ENCODE measurements around the gene CLDN24.
"Not testable (repeated sequence)": the region's sequence is repeated elsewhere in the genome, so short reads cannot be mapped to it uniquely, and the experiment has no call there.

The CLDN24 gene

GRCh38 chr4:183345261-183345660 is 23.0 kb upstream of the CLDN24 start:
- no peak for DNase-seq

GRCh38 chr4:183344523-183345255 is 22.5 kb upstream of the CLDN24 start:
- DNase-seq, result no peak

- DNase-seq, result no peak
Observed at GRCh38 chr4:183343730-183344129, 21.5 kb upstream of the CLDN24 start.

DNA sequence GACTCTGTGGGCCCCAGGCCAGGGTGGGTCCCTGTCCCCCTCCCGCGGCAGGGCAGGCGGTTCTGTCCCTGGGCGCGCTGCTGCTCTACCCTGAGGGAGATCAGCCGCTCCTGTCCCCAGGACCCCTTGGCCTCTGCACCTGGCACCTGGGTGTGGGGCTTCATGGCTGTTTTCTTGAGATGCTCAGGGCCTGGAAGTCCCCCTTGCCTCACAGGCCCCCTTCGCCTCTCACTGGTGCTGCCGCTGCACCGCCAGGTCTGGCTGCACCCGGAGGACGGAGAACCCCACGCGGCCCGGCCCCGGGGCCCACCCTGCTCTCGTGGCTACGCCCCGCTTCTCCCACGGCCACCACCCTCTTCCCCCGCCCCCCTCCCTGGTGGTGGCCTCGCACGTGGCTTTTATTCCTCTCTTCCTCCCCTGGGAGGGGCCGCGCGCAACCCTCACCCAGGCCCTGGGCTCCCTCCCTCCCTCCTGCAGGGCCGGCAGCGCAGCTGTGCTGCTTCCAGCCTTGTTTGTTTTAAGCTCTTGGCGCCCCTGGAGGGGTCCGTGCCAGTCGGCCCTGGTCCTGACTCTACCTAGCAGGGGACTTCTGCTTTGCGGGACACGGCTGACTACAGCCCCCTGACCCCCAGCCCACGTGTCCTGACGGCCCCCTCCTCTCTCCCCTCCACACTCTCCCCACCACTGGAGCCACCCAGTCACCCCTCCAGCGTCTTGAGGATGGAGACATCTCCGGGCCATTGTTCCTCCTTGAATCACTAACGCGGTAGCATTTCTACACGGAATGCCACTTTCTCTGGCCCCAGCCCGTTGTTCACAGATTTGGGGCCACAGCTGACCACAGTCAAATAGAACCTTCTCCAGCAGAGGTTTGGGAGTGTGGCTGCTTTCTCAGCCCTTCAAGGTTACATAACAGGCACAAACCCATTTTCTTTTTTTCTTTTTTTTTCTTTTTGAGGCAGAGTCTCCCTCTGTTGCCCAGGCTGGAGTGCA is 20.6 kb upstream of the CLDN24 start:
- DNase-seq, result no peak

DNA sequence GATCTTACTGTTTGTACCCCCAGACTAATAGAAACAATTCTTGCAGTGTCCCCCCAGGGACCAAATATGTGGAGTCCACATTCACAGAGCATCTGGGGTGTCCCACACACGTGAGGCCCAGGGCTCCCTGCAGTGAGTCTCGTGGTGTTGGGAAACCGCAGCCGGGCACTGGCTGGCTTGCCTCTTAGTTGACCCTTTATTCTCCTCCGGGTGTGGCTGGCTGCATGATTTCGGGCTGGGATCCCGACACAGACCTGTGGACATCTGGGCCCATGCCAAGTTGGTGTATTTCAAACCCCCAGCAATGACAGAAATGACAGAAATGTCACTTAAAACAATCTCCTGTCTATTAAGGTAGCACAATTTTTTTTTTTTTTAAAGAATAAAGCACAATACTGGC is 15.6 kb upstream of the CLDN24 start:
- no peak for DNase-seq

DNA sequence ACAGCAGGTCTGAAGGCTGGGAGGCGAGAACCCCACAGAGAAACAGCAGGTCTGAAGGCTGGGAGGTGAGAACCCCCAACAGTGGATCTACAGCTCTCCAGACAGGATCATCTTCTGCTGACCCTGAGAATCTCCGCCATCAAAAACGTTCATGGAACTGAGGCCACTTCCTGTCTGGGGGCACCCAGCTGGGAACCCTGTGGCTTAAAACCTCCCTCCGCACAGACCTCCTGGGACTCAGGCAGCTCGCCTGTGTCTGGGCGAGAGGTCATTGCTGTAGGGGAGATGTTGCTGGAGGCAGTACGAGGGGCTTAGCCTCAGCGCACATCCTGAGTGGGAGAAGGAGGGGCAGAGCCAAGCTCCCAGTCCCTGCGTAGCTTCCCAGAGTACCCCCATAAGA is 15.1 kb upstream of the CLDN24 start:
- no peak for DNase-seq

GRCh38 chr4:183335369-183335940 is 13.2 kb upstream of the CLDN24 start:
- DNase-seq, result no peak

DNA sequence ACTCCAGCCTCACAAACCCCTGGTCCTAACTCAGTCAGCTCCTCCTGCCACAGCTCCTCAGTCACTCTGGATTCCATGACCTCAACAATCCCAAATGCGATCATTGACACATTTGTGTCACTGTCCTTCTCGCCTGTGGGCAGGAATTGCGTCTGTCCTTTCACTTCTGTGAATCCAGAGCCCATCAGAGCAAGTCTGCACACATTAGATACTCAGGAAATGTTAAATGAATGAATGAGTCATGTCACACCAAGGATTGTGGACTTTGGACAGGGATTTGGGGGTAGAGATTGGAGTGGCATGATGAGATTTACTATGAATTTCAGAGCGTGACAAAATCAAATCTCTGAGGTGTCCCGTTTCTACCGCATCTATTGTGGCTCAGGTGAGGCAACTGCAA is 11.8 kb upstream of the CLDN24 start:
- DNase-seq, result no peak

GRCh38 chr4:183333202-183333601 is 11.0 kb upstream of the CLDN24 start:
- DNase-seq, result no peak

- DNase-seq, result no peak
Observed at GRCh38 chr4:183332447-183332846, 10.2 kb upstream of the CLDN24 start.

GRCh38 chr4:183330841-183331240 is 8.6 kb upstream of the CLDN24 start:
- DNase-seq, result no peak

DNA sequence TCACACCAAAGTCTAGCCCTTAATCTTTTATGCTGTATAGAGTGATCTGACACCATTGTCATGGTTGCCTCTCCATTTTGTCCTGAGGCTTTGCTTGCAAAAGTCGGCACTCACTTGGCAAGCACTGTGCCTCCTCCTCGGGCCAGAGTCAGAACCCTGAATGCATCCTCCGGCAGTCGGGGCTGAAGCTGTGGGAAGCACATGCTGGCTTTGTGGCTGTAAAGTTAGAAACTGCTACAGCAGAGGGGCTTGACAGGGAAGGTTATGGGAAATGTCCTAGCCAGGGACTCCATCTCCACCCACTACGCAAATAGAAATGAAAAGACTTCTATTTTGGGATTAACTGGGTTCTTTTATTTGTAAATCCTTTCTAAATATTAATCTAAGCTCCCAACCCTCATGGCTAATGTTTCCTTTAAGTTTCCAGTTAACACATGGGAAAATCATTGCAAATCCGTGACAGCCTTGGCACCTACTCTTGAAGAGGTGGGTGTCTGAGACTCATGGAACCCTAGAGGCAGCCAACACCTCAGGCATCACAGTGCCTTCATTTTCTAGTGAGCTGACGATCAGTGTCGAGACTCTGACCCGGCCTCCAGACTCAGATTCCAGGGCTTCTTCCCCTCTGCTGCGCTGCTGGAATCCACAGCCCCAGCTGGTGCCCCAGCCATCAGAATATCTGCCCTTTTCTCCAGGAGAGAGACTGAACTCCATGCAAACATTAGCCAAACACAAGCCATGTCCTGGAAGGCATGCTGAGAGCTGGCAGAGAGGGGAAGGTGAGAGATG is 7.9 kb upstream of the CLDN24 start:
- DNase-seq, result no peak

- no peak for DNase-seq
Observed at GRCh38 chr4:183329244-183329643, 7.0 kb upstream of the CLDN24 start.

- DNase-seq, result no peak
Observed at GRCh38 chr4:183328832-183329231, 6.6 kb upstream of the CLDN24 start.

- DNase-seq, result no peak
Observed at GRCh38 chr4:183327827-183328226, 5.6 kb upstream of the CLDN24 start.

- DNase-seq, result no peak
Observed at GRCh38 chr4:183326853-183327252, 4.6 kb upstream of the CLDN24 start.

DNA sequence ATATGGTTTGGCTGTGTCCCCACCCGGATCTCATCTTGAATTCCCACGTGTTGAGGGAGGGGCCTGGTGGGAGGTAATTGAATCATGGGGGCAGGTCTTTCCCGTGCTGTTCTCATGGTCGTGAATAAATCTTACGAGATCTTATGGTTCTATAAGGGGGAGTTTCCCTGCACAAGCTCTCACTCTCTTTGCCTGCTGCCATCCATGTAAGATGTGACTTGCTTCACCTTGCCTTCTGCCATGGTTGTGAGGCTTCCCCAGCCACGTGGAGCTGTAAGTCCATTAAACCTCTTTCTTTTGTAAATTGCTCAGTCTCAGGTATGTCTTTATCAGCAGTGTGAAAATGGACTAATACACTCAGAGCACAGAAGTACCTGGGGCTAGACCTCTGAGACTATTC is 4.2 kb upstream of the CLDN24 start:
- DNase-seq, result not testable (repeated sequence)

DNA sequence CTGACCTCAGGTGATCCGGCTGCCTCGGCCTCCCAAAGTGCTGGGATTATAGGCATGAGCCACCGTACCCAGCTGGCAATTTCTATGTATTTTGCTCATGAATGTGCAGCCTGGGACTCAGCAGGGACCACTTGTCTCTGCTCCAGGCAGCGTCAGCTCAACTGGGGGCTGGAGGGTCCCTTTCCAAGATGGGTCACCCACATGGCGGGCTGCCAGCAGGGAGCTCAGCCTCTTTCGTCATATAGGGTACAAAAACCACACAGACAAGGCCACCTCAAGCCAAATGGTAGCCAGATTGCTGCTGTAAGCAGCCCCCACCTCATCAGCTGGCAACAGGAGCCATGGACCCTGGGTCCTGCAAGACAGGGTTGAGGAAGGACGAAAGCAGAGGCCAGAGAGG is 2.4 kb upstream of the CLDN24 start:
- no peak for DNase-seq

- not testable (repeated sequence) for DNase-seq
Observed at GRCh38 chr4:183324056-183324455, 1.8 kb upstream of the CLDN24 start.

GRCh38 chr4:183323295-183323694 is 1.1 kb upstream of the CLDN24 start:
- no peak for DNase-seq

GRCh38 chr4:183321516-183321915 is 710 bp downstream of the CLDN24 start:
- no peak for DNase-seq

DNA sequence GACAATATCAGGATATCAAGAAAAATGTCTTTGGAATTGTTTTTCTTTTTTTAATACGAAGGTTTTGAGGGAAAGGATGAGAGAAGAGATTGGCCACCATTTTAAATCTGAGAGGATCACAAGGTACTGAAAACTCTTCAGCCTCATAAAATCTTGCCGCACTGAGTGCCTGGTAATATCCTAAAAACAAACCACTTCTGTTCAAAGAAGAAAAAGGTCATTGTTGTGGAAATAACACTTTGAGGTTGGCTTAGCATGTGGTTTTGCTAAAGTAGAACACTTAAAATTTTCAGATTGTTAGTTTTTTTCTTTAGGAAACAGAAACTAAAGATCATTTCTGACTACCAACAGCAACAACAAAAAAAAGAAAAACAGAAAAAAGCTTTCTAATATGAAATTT is 1.1 kb downstream of the CLDN24 start:
- no peak for DNase-seq

Data from activated CD4-positive, alpha-beta T cell treated with anti-CD3 and anti-CD28 coated beads for 48 hours (primary cell).